ENCODE measurements around the gene OR52H1.

Gene OR52H1

DNA sequence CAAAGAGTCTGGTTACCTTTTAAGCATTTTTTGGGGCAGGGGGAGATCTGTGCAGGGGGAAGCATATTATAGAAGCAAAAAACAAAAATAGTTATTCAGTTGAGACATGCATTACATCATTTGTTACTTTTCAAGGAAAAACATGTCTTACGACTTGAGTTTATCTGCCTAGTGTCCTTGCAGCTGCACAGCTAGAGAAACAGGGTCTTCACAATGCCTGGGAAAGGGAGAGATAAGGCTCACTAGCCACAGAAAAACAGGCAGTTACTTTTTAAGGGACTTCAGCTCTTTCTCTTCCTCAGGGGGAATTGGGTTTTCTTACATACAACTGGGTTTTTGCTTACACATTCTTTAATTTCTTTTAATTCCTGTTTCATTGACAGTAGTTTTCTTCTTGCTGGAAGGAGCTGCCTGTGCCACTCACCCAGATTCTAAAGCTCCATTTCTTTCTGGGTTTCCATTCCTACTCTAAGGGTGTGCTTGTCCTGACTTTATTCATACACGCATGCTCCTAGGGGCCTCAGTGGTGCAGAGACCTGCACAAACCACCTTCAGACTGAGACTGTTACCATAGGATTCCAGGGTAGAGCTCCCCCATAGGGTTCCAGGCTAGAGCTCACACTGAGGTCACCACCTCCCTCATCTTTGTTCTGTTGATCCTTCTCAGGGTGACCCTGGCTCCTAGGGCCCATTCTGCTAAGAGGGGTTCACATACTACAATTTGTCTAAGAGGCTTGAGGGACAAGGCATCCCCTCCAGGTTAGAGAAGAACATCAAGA is 17.1 kb downstream of the OR52H1 start:
- no peak for DNase-seq

DNA sequence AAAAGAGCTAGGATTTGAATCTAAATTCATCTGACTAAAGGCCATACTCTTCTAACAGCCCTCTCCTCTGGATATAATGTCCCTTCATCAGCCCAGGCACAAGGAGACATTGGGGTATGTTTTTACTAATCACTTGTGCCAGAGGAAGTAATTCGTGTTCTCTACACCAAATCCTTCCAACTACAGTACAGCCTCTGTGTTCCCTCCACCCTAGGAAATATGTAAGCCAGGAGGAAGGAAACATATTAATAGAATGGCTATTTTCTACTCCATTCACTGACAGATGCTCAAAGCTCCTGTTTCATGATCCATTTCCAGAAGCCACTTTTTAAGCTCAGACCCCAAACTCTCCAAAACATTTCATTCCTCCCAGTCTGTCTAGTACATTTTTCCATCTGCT is 19.8 kb downstream of the OR52H1 start:
- no peak for DNase-seq

DNA sequence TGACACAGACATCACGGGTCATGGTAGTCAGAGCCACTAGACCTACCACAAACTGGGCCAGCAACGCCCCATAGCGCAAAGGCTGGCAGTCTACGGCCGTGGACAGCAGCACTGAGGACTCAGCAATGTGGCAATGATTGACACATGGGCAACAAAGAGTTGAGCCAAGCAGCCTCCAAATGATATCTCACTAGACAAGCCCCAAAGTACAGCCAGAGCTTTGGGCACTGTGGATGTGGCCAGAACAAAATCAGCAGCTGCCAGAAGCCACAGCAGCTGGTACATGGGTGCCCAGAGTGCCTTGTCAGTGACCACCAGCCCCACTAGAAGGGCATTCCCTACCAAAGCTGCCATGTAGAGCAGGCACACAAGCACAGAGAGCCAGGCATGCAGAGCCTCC is 20.6 kb downstream of the OR52H1 start:
- no peak for DNase-seq

DNA sequence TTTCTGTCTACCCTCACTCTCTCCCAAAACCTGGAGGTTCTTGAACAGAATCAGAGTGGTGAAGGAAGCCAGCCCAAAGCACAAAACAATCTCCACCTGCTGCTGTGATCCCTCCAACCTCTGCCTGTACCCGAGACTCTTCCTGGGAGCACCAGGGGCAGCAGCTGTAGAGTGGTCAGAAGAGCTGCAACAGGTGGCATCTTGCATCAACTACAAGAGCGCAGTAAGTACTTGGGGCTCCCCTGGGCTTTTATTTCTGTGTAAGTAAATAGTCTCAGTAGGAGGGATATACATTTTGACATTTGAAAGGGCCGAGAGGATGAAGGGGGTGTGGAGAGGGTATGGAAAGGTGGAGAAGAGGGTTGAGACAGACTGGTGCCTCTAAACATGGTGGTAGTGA is 23.6 kb downstream of the OR52H1 start:
- no peak for DNase-seq

DNA sequence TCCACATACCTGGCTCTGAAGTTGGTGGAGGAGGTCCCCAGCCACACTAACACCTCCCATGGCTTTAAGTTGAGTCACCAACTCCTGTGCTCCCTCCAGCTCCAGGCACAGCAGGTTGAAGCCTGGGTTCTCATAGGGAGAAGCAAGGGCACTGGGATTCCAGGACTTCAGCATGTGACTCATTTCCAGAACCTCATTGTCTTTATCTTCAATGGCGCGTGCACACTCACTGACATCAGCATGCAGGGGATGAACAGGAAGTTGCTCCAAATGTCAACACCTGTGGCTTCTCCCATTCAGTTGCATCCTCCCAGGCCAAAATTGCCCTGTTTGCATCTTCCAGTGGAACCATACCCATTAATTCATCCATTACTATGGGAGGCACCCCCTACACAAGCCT is 26.0 kb downstream of the OR52H1 start:
- DNase-seq = no peak

DNA sequence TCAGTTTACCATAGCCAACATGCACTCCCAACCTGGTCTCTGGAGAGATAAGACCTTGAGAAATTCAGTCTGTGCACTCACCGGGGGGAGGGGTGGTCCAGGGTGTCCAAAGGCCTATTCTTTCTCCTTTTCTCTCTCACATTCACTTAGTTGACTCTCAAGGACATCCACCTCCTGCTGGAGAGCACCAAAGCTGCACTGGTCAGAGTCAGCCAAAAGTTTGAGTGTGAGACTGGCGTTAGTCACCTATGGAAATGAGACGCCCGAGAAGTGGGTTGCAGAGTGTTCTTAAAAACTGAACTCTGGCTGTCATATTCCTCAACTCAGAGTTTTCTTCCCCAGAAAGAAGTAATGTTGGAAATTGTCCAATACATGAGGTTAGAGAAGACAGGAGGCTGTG is 26.8 kb downstream of the OR52H1 start:
- no peak for DNase-seq

DNA sequence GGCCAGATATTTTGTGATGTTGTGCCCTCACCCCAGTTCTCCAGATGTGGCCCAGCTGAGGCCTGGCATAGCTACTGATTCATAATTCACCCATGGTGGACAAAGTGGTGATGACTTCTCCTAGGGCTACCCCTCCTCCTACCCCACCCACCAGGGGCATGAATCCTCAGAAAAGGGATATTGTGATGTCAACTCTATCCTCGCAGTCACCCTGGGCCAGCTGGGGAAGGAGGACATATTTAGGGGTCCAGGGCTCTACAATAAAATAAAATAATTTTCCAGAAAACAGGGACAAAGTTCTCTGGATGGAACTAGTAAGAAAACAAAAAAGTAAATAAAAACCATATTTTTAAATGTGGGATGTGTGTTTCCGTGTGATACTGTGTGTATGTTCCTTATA is 31.7 kb downstream of the OR52H1 start, which contains the start of gene UBQLNL:
Gene UBQLNL, minus strand, starts transcription at position 101 of the 400 bp plus-strand sequence. CDS start 258 bp downstream, outside the sequence.
- no peak for DNase-seq

DNA sequence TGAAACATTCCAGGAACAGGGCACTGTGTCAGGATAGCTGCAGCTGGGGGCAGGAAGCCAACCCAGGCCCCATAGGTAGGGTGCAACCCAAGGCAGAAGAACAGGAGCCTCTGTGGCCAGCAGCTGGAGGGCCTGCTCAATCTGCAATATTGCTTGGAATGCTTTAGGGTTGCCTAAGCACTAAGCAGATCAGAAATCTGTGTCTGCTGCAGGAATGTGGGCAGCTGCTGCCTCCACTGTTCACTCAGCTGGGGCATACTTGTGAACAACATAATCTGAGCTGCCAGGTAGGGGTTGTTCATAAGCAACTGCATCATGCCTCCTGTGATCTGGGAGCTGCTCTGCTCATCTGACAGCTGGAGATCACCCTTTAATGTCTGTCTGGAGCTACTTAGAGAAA is 33.5 kb downstream of the OR52H1 start:
- no peak for DNase-seq

DNA sequence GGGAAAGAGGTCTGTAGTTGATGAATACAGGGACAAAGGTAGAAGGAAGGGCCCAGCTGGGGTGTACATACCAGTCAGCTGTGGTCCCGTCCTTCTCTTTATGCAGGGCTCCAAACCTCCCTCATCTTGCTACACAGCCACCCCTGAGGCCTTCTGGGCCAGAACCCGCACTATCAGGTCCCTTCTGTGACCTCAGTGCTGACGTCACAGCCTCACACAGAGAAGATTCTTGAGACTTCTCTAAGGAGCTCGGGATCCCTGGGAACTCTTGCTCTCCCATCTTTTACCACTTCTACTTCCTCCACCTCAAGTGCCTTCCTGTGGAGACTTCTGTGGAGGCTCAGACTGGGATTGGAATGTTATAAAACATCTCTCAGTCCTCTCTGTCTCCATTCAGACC is 38.5 kb downstream of the OR52H1 start, which contains the start of gene UBQLN3:
Gene UBQLN3, minus strand, starts transcription at position 155 of the 400 bp plus-strand sequence. CDS start 399 bp downstream, outside the sequence.
- DNase-seq = no peak

DNA sequence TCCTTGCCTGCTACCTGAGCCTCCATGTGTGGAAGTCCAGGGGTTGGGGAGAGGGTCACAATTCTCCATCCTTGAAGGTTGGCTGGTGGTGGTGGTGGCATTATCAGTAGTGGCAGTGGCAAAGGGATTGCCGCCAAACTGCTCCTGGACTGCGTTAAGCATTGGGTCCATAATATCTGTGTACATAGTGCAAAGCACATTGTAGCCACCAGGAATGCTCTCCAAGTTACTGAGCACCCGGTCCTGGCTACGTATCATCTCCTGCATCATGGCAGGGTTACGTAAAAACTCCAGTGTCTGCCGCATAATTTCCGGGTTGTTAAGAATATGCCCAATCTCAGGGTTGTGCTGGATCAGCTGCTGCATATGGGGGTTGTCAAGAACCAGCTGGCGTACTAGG is 39.7 kb downstream of the OR52H1 start:
- no peak for DNase-seq

DNA sequence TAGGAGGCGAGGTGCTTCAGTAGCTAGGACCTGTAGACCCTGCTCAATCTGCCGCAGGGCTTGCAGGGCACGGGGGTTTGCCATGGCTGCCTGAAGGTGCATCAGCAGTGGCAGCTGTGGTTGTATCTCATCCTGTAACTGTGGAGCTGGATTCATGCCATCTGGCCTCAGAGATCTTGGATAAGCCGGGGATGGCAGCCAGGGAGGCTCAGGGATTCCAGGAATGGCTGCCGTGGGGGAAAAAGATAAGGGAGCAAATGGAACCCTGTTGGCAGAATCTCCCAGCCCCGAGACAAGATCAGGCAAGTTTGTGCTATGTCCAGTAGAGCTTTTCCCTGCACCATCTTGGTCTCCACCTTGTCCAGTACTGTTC is 40.4 kb downstream of the OR52H1 start:
- no peak for DNase-seq

DNA sequence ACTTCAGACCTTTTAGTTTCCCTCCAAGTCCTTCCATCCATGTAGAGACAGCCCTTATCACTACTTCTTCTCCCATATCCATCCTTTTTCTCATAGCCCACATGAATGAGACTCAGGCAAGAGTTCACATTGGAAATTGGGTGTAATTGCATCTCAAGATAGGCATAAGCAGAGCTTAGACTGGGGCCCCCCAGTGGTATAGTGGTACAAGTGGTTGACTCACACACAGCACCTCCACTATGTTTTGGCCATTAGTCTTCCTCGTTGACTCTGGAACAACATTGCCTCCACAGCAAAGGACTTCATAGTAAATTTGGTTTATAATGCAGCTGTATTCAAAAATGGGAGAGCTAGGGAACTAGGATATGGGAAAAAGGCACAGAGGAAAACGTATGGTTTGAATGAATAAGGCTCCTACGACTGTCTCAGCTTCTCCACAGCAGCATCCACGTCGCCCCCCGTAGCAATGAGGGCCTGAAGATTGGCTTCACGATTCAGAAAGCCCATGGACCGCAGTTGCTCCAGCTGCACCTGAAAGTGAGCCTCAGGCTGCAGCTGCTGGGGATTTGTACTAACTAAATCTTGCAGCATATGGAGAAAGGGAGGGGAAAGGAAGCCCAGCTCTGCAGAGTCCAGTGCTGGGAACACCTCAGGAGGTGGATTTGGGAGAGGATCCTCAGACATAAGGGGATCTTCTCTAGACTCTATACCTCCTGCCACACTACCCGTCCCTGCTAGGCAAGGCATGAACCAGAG is 41.0 kb downstream of the OR52H1 start:
- no peak for DNase-seq

DNA sequence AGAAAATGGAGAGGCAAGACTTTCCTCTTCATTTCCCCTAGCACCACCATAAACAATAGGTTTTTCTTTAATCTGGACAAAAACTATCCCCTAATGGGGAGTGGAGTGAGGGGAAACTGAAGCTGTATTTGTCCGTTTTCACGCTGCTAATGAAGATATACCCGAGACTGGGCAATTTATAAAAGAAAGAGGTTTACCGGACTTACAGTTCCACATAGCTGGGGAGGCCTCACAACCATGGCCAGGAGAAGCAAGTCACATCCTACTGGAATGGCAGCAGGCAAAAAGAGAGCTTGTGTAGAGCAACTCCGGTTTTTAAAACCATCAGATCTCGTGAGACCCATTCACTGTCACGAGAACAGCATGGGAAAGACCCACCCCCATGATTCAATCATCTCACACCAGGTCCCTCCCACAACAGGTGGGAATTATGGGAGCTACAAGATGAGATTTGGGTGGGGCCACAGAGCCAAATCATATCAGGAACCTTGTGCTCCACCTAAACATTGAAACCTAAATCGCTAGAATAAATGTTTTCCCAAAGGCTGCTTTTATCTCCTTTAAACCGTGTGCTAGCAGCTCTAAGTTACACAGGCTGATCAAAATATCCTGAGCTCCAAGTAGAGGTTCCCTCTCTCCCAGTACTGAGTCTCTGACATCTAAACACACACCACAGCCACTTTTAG is 42.8 kb downstream of the OR52H1 start:
- DNase-seq = no peak

DNA sequence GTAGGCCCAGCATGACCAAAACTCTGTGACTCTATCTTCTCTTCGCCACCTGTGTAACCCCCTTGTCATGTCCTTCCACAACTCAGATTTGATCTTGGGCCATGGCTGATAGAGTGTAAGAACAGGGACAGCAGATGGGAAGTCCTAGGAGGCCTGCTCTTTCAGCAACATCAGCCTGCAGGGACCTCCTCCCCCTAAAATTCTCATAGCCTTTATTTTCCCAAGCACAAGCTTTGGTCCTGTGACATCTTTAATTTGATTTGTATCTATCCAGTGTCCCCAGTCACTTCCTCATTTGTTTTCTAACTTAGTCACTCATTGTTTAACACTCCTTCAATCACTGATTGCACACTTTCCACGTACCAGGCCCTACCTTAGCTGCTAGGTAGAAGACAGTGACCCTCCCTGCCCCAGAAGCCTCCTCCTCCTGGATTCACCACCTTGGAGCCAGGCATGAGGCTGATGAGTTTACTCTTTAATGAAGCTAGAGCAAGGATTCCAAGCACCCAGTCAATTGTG is 43.9 kb downstream of the OR52H1 start:
- no peak for DNase-seq

DNA sequence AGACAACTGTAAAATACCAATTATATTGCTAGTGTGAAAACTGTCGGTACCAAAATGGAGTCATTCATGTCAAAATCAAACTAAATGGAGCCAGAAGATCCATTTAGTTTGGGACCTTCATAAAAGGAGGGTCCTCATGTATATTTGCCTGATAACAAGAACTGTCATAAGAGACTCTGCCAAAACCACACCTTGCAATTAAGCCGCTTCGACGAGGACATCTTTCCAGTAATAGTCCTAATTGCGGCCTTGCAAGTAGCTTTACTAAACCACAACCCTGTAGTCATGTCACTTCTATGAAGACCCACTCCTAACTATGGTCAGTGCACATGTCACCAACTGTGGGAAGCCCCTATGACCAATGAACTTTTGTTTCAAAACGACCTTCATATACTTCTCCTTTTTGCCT is 47.9 kb downstream of the OR52H1 start:
- no peak for DNase-seq

DNA sequence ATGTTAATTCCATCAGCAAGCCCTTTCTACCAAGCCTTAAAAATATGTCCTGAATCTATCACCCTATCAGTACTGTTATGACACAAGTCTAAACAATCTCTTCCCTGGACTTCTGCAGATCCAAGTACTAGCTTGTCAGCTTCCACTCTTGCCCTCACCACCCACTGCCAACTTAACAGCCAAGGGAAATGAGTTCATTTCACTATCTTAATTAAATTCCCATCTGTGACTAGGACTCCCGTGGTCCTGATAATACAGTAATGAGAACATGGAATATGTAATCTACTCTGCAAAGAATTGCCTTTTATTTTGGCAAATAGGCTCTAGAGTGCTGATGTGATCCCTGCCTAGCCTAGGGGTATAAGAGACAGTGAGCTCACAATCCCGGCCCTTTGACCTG is 48.7 kb downstream of the OR52H1 start:
- no peak for DNase-seq

Data from CD4-positive, alpha-beta T cell treated with Interleukin-17A for 4 hours (primary cell).